Breast epithelium (tissue), 4 donors: ENCODE results near the gene VDAC2. TPM values are rescaled to one million over a fixed set of nuclear protein-coding genes. Genes with fewer than 3 reads are reported as not detected.
A peak's percentile ranks its signal among the peaks of the same experiment; 100 is the strongest.
"Not testable (repeated sequence)": the region's sequence is repeated elsewhere in the genome, so short reads cannot be mapped to it uniquely, and the experiment has no call there.

Source experiments
- DNase-seq, 2 donors: peaks; one replicate each; pipeline ENCODE4 v3.0.0-alpha.2; 2019; ENCODE audit warnings: low spot score in 2 of 2
- H3K27ac ChIP-seq, 2 donors: fragments of 200-600 bp; sonication (generic) in 1 of 2; one replicate each; pipeline ENCODE4 v1.5.1; 2016 to 2019; ENCODE audit warnings: mild to moderate bottlenecking in 1 of 2
- H3K27me3 ChIP-seq, 2 donors: fragments of 200-600 bp; sonication (generic) in 1 of 2; one replicate each; pipeline versions ENCODE4 v1.5.1 to v1.6.0; 2017 to 2019; ENCODE audit warnings: control low read depth in 1 of 2, mild to moderate bottlenecking in 1 of 2
- H3K36me3 ChIP-seq: fragments of 200-600 bp; one replicate; pipeline ENCODE4 v1.5.1; 2019
- H3K4me1 ChIP-seq, 2 donors: fragments of 200-600 bp; sonication (generic); one replicate each; pipeline ENCODE4 v1.5.1; 2016 to 2019; ENCODE audit warnings: control low read depth in 1 of 2
- H3K4me3 ChIP-seq, 3 donors: fragments of 200-600 bp; sonication (generic); 1 replicate in 2 of 3; 2 replicates in 1 of 3; pipeline ENCODE4 v1.5.1; 2016 to 2019; ENCODE audit warnings: mild to moderate bottlenecking in 3 of 3, moderate library complexity in 2 of 3
- H3K9me3 ChIP-seq, 2 donors: fragments of 200-600 bp; sonication (generic) in 1 of 2; one replicate each; pipeline ENCODE4 v1.5.1; 2016 to 2019; ENCODE audit warnings: control low read depth in 1 of 2
- CTCF ChIP-seq, 3 donors: fragments of 450-650 bp; IDR thresholded peaks; one replicate each; pipeline ENCODE4 v1.5.1; 2016 to 2017; ENCODE audit warnings: antibody characterized with exemption in 3 of 3, mild to moderate bottlenecking in 3 of 3, moderate library complexity in 3 of 3
- POLR2A ChIP-seq: fragments of 450-650 bp; IDR thresholded peaks from one replicate; pipeline ENCODE4 v1.6.1; 2016; ENCODE audit warnings: antibody characterized with exemption, mild to moderate bottlenecking, moderate library complexity
- POLR2AphosphoS5 ChIP-seq, 3 donors: sonication (generic); formaldehyde crosslinking; IDR thresholded peaks; one replicate each; pipeline ENCODE4 v1.6.1; 2017; ENCODE audit warnings: antibody characterized with exemption in 3 of 3
- intact Hi-C: fragments of 100-400 bp; cut with DNase I; formaldehyde crosslinking; loops from one replicate; pipeline ENCODE4 v1.15.1; 2023; ENCODE audit warnings: low total_unique reads
- total RNA-seq, 3 donors: library from RNA; depleted of rRNA; stranded (reverse); fragments of >200 nt; gene quantifications; one replicate each; pipeline ENCODE4 v1.1.0, GENCODE V29; 2016

Gene VDAC2
- total RNA-seq, 3 donors from 2014 or later: 86.2 to 127 (median 91.6) TPM

GRCh38 chr10:75191821-75192568 lies 18.6 kb upstream of the VDAC2 start:
- TF ChIP-seq POLR2A (no peak), POLR2AphosphoS5 (IDR thresholded peaks at IDR 0.05) (peak in 1 of 3 donors; percentile 71)
- intact Hi-C loops: no loop called here
- H3K36me3 ChIP-seq: no peaks in the 10 kb centered on the region
- no peaks in the 10 kb centered on the region for H3K9me3 ChIP-seq
- no peaks in the 10 kb centered on the region for H3K27me3 ChIP-seq
- no peaks in the 10 kb centered on the region for H3K4me1 ChIP-seq
- H3K27ac ChIP-seq: peak overlapping the region in 1 of 2 donors; percentile 72
- H3K4me3 ChIP-seq: no peak overlapping the region
- DNase-seq: no peak

- H3K27ac ChIP-seq, H3K9me3 ChIP-seq, H3K36me3 ChIP-seq, DNase-seq, H3K4me3 ChIP-seq, H3K27me3 ChIP-seq, H3K4me1 ChIP-seq, intact Hi-C loops: not testable (repeated sequence)
Measured at GRCh38 chr10:75194625-75195024, 16.0 kb upstream of the VDAC2 start.

- Histone ChIP-seq H3K27me3 (no peaks in the 10 kb centered on the region), H3K4me3 (no peak overlapping the region), H3K9me3 (no peaks in the 10 kb centered on the region), H3K36me3 (no peaks in the 10 kb centered on the region), H3K4me1 (no peaks in the 10 kb centered on the region), H3K27ac (no peak overlapping the region)
- no peak for DNase-seq
- intact Hi-C loops: no loop called here
- TF ChIP-seq POLR2AphosphoS5 (IDR thresholded peaks at IDR 0.05) (no peak), POLR2A (no peak), CTCF (IDR thresholded peaks at IDR 0.05) (no peak)
Measured at GRCh38 chr10:75195035-75195763, 15.4 kb upstream of the VDAC2 start.

GRCh38 chr10:75197066-75197465 lies 13.5 kb upstream of the VDAC2 start:
- H3K36me3 ChIP-seq: no peaks in the 10 kb centered on the region
- H3K4me3 ChIP-seq: no peak overlapping the region
- no peaks in the 10 kb centered on the region for H3K9me3 ChIP-seq
- no peaks in the 10 kb centered on the region for H3K27me3 ChIP-seq
- no peaks in the 10 kb centered on the region for H3K4me1 ChIP-seq
- DNase-seq: no peak
- intact Hi-C loops: no loop called here
- no peak for TF ChIP-seq CTCF (IDR thresholded peaks at IDR 0.05)
- H3K27ac ChIP-seq: no peak overlapping the region

GRCh38 chr10:75197906-75198305 lies 12.7 kb upstream of the VDAC2 start:
- Histone ChIP-seq H3K27me3 (no peaks in the 10 kb centered on the region), H3K4me1 (no peaks in the 10 kb centered on the region), H3K36me3 (no peaks in the 10 kb centered on the region), H3K27ac (no peak overlapping the region), H3K4me3 (no peak overlapping the region), H3K9me3 (no peaks in the 10 kb centered on the region)
- intact Hi-C loops: no loop called here
- TF ChIP-seq POLR2AphosphoS5 (IDR thresholded peaks at IDR 0.05): no peak
- no peak for TF ChIP-seq CTCF (IDR thresholded peaks at IDR 0.05)
- no peak for TF ChIP-seq POLR2A
- DNase-seq: no peak

GRCh38 chr10:75199949-75200348 lies 10.6 kb upstream of the VDAC2 start:
- H3K27ac ChIP-seq, intact Hi-C loops: not testable (repeated sequence)

More at GRCh38 chr10:75199949-75200348, 10.6 kb upstream of the VDAC2 start:
- not testable (repeated sequence) for H3K4me1 ChIP-seq, H3K4me3 ChIP-seq, H3K27me3 ChIP-seq, H3K36me3 ChIP-seq, DNase-seq, H3K9me3 ChIP-seq
